DMS 273 treated with DMSO at 0.1 percent for 48 hours (cell line): ENCODE data around the gene DBN1.
A peak's percentile ranks its signal among the peaks of the same experiment; 100 is the strongest.

ENCODE experiments used
- DNase-seq: peaks from one replicate; lab custom pipeline; 2025; lab: John Stamatoyannopoulos, UW

DBN1 gene

GRCh38 chr5:177504086-177505056, 30.9 kb upstream of the DBN1 start:
- DNase-seq = no peak

DNA sequence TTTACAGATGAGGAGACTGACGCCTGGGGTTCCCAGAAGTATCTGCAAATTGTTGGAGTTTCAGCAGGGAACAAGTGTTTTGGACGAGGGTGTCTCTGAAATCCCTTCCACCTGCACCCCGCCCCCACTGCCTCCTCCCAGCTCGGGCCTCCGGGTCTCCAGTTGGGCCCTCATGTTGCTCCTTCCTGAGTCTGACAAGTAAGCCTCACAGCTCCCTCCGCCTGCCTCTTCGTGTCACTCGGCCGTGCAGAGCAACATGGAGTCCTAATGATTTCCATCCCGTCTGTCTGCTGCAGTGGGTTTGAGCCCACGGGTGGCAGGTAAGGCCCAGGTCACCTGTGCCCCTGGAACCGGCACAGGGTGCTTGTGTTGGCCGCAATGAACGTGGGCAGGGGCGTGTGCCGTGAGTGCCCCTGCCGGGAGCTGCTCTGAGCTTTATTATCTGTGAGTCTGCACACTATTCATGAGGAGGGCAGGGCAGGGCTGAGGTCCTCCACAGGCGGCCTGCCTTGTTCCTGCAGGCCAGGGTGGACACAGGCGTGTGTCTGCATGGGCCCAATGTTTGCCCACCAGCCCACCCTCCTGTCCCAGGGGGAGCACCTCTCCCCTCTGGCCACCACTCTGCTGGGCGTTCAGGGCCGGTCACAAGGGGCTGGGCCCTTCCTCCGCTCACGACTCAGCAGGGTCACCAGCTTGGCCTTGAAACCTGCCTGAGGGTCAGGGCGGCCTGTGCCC, 30.1 kb upstream of the DBN1 start:
- DNase-seq = no peak

DNA sequence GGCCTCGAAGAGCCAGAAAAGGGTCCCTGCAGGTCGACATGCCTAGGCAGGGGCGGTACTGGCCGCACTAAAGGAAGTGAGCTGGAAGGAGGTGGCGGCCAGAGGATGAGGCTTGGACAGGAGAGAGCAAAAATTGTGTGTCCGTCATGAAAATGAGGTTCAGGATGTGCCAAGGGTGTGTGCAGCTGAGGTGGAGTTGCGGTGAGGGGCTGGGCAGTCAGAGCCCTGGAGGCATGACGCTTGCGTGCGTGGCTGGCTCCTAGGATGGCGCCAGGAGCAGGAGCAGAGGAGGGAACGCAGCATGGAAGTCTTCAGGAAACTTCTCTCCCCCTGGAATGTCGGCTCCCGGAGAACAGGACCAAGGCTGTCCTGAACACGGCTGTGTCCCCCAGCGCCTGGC, 29.5 kb upstream of the DBN1 start:
- no peak for DNase-seq

GRCh38 chr5:177501874-177502678, 28.6 kb upstream of the DBN1 start:
- no peak for DNase-seq

DNA sequence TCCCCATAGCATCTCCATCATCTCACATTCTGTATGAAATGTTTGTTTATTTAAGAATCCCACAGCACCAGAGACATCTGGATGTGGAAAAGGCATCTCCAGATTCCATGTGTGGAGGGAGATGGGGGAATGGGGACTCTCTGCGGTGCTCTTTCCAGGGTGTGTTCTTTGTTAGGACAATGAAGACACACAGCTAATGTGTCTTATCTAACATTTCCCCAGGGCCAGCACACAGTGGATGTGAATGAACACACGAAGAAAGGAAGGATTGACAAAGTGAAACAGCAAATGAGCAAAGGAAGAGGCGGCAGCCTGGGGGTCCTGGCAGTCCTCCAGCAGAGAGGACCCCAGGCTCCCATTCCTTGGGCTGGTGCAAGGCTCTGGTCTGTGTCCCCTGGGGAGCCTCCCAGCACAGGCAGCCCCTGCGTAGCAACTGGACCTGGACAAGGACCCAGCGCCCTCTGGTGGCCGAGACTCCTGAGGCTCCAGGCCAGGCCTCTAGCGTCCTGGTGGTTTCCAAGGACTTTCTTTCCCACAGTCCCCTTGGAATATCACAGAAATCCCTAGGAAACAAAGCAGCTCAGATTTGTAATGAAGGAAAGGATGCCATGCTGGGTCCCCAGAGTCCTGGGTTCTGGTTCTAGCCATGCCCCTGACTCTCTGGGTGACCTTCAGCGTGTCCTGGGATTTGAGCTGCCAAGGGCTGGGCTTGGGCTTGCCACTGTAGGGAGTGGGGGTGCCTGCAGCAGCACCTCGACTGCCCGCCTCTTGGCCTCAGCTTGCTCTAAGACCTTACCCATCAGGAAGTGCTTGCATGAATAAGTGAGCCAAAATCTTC, 27.5 kb upstream of the DBN1 start:
- peak; percentile 27 for DNase-seq

GRCh38 chr5:177499842-177500241, 26.4 kb upstream of the DBN1 start:
- DNase-seq = no peak

DNA sequence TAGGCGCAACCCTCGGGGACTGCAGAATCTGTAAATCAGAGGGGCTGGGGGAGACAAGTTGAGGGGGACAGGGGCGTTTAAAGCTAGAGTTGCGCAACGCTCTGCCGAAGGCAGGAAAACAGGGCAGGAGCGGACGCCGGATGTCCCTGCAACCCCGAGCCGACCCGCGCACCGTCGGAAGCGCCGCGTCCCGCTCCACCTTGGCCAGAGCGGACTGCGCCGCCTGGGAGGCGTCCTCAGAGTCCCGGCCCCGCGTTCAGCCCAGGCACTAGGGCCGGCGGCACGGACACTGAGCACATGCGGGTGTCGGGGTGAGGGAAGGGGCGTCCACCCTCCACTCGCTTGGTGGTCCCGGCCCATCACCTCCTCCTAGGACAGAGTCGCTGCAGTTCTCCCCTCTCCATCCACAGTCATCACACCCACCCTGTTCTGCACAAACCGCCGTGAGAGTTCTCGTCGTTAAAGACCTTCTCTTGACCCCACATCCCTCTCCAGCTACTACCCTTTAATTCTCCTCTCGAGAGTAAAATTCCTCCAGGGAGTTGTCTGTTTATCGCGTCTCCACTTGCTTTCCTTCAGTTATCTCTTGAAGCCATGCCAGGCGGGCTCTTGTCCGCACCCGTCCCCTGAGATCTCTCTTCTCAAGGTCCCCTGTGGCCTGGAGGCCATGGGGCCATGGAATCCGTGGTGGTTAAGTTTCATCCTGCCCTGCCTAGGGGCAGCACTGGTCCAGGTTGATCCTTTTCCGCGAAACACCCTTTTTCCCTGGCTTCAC, 24.8 kb upstream of the DBN1 start:
- no peak for DNase-seq

DNA sequence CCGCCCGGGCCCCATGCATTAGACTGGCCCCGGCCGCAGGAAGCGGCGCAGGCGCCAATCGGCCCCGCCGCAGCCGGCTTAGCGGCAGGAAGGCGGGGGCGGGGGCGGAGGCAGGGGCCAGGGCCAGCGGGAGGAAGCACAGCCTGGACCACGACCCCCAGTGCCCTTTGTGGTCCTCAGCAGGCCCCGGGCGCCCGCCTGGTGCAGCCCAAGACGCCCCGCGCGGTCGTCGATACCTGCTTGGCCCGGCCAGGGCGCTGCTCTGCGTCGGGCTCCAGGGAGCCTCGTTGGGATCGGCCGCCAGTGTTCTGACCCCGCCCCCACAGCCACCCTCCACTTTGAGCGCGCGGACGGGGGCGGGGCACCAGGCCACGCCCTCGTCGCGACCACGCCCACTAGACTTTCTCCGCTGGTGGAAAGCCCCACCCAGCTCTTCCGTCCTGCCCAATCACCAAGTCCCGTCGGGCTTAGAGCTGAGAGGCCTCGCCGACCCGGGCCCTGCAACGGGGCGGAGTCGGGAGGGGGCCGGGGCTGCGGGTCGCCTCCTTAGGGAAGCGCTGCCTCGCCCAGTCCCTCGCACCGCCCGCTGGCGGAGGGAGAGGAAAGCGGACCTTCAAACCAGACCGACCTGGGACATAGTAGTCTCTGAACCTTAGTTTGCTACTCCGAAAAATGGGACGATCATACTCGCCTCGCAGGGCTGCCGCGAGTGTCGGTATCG, 24.0 kb upstream of the DBN1 start, which contains the start of gene PDLIM7:
TSS of gene PDLIM7 (minus strand) at position 313 of the 721 bp plus-strand sequence. CDS start 1,092 bp downstream, outside the sequence.
- DNase-seq = peak; percentile 85

DNA sequence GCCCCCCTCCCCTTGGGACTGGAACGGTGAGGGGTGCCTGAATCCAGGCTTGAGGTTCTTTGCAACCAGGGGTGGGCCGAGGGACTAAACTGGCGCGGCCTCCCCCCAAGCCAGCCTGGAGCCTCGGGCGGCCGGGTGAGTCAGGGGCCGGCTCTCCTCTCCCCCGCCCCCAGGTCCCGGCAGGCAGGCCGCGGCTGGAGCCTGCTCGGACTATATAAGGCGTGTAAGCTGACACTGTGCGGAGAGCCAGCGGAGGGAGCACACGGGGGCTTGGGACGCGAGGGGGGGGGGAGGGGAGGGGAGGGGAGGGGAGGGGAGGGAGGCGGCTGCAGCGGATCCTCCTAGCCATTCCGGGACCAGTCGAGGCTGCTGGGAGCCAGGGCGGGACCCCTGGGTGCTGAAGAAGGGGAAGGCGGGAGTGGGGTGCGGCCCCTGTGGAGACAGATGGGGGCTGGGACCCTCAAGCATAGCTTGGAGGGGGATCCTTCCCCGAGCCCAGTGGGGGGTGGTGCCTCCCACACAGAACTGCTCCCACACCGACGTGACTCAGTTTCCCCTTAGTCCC, 23.4 kb upstream of the DBN1 start:
- DNase-seq = peak; percentile 82

DNA sequence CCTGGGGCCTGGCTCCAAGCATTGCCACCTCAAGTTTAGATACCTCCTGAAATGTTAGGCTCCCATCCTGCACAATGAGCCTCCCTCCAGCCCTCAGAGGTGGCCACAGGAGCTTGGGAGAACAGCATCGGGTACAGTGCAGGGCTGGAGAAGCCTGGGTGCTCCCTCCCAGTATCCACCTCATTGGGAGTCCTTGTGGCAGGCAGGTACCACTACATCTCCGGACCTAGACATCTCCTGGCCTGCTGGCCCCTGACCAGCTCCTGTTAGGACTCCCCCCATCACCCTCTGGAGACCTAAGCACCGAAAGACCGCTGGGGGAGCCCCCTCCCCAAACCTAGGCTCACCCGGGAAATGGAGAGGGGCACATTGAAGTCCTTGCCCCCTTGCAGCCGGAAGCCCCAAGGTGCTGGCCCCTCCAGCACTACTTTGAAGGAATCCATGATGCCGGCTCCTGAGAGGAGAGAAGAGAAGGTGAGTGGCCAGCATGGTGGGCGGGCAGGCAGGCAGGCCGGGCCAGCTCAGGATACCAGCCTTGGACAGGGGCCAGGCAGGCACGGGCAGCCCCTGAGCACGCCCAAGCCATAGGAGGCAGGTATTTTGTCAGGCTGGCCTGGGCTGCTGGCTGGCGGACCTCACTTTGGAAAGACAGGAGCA, 22.8 kb upstream of the DBN1 start:
- peak; percentile 22 for DNase-seq

DNA sequence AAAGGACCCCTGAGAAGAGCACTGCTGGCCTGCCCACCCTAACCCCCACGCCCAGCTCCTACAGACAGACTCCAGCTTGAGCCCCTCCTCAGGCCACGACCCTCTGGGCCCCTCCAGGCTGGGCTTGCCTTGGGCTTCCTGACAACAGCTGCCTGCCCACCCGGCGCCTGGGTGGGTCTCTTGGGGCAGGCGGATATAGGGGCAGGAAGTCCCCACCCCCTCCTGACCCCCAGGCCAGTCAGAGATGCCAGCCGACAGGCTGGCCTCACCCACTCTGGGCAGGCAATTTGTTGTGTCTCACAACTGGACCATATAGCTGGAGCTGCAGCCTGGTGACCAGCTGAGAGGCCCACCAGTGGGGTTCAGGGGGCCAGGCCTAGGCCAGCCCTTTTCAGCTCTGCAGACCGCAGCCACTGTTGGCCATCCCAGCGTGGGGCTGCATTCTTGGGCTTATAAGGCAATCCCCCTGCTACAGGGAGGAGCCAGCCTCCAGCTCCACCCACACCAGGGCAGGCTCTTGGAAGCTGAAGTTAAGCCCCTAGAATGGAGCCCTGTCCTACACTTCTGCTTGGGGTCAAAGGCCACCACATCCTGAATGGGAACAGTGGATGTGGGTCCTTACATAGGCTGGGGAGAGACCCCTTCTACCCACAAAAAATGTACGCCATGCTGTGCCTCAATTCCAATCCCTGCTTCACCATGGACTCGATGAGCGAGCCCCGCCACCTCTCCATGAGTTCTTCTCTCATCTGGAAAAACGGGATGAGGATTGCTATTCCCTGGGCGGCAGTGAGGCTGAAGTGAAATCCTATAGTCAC, 22.0 kb upstream of the DBN1 start:
- DNase-seq = no peak

DNA sequence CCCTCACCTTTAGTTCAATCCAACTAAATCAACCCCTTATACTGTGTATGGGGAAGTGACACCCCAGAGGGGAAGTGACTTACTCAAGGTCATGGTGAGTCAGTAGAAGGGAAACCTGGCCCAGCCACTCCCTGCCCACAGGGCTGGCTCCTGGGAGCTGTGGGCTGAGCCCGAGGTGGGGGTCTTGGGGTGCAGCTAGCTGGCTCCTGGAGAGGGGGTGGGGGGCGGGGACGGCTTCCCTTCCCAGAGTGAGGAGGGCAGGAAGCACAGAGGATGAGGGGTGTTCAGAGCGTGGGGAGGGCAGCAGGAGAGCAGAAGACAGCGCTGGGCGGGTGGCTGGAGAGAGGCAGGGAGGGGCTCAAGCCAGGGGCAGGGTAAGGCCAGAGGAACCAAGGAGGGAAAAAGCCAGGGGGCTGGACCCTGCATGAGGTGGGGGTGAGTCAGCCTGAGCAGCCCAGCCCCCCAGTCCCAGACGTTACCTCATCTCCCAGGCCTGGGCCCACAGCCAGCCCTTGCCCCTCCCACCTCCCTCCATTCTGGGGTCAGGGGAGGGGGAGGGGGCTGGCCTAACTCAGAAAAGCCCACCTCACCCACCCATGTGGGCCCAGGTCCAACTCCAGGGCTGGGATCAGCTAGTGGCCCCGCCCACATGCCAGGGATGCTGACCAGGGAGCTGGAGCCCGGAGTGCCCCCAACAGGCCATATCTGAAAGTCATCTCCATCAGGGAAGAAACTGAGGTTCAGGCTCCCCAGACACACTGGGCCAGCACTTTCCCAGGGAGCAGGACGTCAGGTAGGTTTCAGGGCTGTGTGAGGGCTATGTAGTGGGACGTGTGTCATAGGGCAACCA, 21.1 kb upstream of the DBN1 start:
- DNase-seq = no peak

DNA sequence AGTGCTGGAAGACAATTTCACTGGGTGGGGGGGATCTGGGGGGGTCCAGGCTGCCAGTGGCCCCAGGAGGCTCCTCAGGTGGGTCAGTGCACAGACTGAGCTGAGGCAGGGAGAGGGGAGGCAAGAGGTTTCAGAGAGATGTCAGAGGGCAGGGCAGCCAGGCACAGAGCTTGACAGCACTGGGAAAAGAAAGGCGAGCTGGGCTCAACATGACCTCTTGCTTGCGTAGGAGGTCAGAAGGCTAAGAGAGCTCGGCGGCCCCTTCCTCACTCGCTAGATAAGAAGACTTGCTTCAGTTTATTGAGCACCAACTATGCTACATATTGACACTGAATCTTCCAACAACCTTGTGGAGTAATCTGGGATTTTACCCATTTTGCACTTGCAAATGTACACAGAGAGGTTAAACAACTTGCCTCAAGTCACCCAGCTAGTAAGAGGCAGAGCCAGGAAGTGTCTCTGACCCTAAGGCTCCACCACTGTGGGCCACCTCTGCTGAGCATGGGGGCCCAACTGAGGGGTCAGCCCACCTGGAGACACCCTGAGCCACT, 20.4 kb upstream of the DBN1 start:
- no peak for DNase-seq

DNA sequence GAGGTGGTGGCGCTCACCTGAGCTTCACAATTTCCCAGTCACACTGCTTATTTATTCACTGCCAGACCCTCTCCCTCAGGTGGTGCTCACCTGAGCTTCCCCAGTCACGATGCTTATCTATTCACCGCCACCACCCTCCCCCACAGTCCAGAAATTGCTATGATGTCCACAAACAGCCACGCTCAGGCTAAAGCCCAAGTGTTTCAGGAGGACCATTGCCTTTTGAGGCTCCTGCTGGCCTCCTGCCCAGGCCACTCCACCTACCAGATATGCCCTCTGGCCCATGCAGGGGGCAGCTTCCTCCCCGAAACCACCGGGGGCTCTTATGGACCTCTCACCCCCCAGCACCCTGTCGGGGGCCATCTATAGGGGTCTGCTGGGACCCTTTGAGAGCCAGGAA, 19.4 kb upstream of the DBN1 start:
- no peak for DNase-seq

DNA sequence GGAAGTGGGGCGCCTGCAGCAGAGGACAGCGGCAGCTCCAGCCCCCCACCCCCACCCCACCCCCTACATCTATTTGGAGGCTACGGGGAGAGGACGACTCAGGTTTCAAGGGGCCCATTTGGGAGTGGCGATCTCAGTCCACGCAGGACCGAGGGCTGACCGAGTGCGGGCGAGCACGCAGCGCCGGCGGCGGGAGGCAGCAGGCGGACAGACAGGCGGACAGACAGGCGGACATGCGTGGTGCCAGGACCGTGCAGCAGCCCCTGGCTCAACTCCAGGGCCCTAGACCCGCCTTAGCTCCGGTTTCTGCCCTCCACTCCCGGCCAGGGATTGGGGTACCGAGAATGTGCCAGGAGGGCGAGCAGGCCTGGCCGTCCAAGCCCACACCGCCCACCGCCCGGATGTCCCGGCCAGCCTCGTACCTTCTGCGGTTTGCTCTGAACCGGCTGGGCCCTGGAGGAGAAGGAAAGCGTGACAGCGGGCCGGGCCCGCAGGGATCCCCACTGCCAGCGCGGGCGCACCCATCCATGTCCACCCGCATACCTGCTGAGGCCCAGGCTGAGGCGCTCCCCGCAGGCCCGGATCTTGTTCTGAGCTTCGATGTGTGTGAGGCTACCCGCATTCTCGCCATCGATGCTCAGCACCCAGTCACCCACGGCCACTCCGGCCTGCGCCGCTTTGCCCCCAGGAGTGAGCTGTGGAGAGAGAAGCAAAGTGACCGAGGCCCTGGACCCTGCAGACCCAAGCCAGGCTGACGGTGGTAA, 18.7 kb upstream of the DBN1 start:
- DNase-seq = no peak

- DNase-seq = no peak
Observed at GRCh38 chr5:177491429-177491945, 18.1 kb upstream of the DBN1 start.
